Ascending aorta (tissue), 2 donors: Measurements from ENCODE around the gene ASZ1. TPM values are rescaled to one million over a fixed set of nuclear protein-coding genes. Genes with fewer than 3 reads are reported as not detected.

ENCODE experiments used
- DNase-seq, 2 donors: peaks; one replicate each; pipeline ENCODE4 v3.0.0-alpha.2; 2019; ENCODE audit warnings: low spot score in 2 of 2
- H3K27ac ChIP-seq, 2 donors: fragments of 200-600 bp; sonication (generic); one replicate each; pipeline ENCODE4 v1.5.1; 2016 to 2017; ENCODE audit warnings: mild to moderate bottlenecking in 1 of 2
- H3K27me3 ChIP-seq: fragments of 200-600 bp; sonication (generic); one replicate; pipeline ENCODE4 v1.5.1; 2017
- H3K36me3 ChIP-seq, 2 donors: fragments of 200-600 bp; sonication (generic); one replicate each; pipeline ENCODE4 v1.5.1; 2016
- H3K4me1 ChIP-seq, 2 donors: fragments of 200-600 bp; sonication (generic); one replicate each; pipeline ENCODE4 v1.5.1; 2016 to 2017; ENCODE audit warnings: mild to moderate bottlenecking in 1 of 2
- H3K4me3 ChIP-seq, 2 donors: fragments of 200-600 bp; sonication (generic); one replicate each; pipeline ENCODE4 v1.5.1; 2016 to 2017; ENCODE audit warnings: mild to moderate bottlenecking in 1 of 2
- H3K9me3 ChIP-seq, 2 donors: fragments of 200-600 bp; sonication (generic); one replicate each; pipeline ENCODE4 v1.5.1; 2016
- CTCF ChIP-seq, 3 experiments: fragments of 200-600 bp in 2 of 3; fragments of 450-650 bp in 1 of 3; sonication (generic) in 2 of 3; IDR thresholded peaks; one replicate each; pipeline ENCODE4 v1.5.1; 2016 to 2019; ENCODE audit warnings: antibody characterized with exemption in 3 of 3, mild to moderate bottlenecking in 1 of 3, moderate library complexity in 1 of 3
- intact Hi-C: fragments of 100-400 bp; cut with DNase I; formaldehyde crosslinking; loops from one replicate; pipeline ENCODE4 v1.15.1; 2023
- total RNA-seq: library from RNA; depleted of rRNA; stranded (reverse); fragments of >200 nt; gene quantifications from one replicate; pipeline ENCODE4 v1.1.0, GENCODE V29; 2016

The ASZ1 gene
- total RNA-seq, 1 donor from 2014 or later, result not detected

- no peak for DNase-seq
- no peaks in the 10 kb centered on the region for H3K36me3 ChIP-seq
- intact Hi-C loops, result no loop called here
- TF ChIP-seq CTCF (IDR thresholded peaks at IDR 0.05), result no peak
- no peaks in the 10 kb centered on the region for H3K27me3 ChIP-seq
- H3K4me3 ChIP-seq, result no peak overlapping the region
- H3K27ac ChIP-seq, result no peak overlapping the region
- H3K9me3 ChIP-seq, result no peaks in the 10 kb centered on the region
- H3K4me1 ChIP-seq, result no peaks in the 10 kb centered on the region
These were observed 113.7 kb downstream of the ASZ1 start for GRCh38 chr7:117313582-117313981.

Other genes with a start within 250 kb of the ASZ1 start
- gene WNT2, start 104.4 kb downstream of the ASZ1 start, total RNA-seq, result 6.1 TPM
- 0.21 TPM for gene CFTR, start 52.5 kb upstream of the ASZ1 start, total RNA-seq